ENCODE results near the gene TUBA1C. TPM values are rescaled to one million over a fixed set of nuclear protein-coding genes. Genes with fewer than 3 reads are reported as not detected.
"Not testable (repeated sequence)": the region's sequence is repeated elsewhere in the genome, so short reads cannot be mapped to it uniquely, and the experiment has no call there.

Gene TUBA1C
- total and polyA plus RNA-seq, 2 of the 4 experiments (the other 2 are of a cell fraction): 1,420 to 2,555 TPM

DNA sequence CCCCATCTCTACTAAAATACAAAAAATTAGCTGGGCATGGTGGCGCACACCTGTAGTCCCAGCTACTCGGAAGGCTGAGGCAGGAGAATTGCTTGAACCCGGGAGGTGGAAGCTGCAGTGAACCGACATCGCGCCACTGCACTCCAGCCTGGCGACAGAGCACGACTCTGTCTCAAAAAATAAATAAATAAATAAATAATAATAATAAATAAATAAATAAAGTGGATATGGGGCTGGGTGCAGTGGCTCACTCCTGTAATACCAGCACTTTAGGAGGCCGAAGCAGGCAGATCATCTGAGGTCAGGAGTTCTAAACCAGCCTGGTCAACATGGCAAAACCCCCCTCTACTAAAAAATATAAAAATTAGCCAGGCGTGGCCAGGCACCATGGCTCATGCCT lies 52.2 kb downstream of the TUBA1C start:
- H3K4me1 ChIP-seq (ENCODE audit: control insufficient read depth, insufficient read depth, low read length); H4K8ac ChIP-seq (ENCODE audit: low read depth in 2 of 2, low read length in 2 of 2); H3K36me3 ChIP-seq (ENCODE audit: control insufficient read depth, insufficient read depth, low read length); H3K4me3 ChIP-seq (ENCODE audit: insufficient read depth, low read depth, low read length); POLR2A ChIA-PET (ENCODE audit: unreplicated experiment); intact Hi-C loops (cut with micrococcal nuclease); H2BK5ac ChIP-seq (ENCODE audit: low read depth, low read length, poor library complexity, severe bottlenecking); H3K18ac ChIP-seq (ENCODE audit: low read depth, low read length); H2BK15ac ChIP-seq (ENCODE audit: low read depth, low read length); H4K91ac ChIP-seq (ENCODE audit: insufficient read depth, low read depth, low read length); H3K9me1 ChIP-seq (ENCODE audit: insufficient read depth, low read length); H2BK20ac ChIP-seq (ENCODE audit: low read depth, low read length); H3K9me3 ChIP-seq (ENCODE audit: control insufficient read depth, insufficient read depth, low read length); H2BK120ac ChIP-seq (ENCODE audit: low read depth, low read length); H3K4ac ChIP-seq (ENCODE audit: low read depth, low read length); H3K56ac ChIP-seq (ENCODE audit: extremely low read depth, insufficient read depth, low read length); H3K4me2 ChIP-seq (ENCODE audit: low read depth, low read length); H3K79me1 ChIP-seq (ENCODE audit: low read depth in 1 of 2, low read length in 2 of 2); BruUV-seq (replicated peaks); dilution Hi-C loops (cut with HindIII; ENCODE audit: low sequenced_read_pairs, unreplicated experiment); DNase-seq; H4K20me1 ChIP-seq (ENCODE audit: insufficient read depth, low read length); H2AFZ ChIP-seq (replicated peaks; ENCODE audit: low read length, poor library complexity); CTCF ChIA-PET; H3K9ac ChIP-seq (ENCODE audit: low read depth, low read length); H3K27me3 ChIP-seq (ENCODE audit: control insufficient read depth, insufficient read depth, low read length); H3K14ac ChIP-seq (replicated peaks; ENCODE audit: low read depth, low read length); ATAC-seq (ENCODE audit: low read depth); in situ Hi-C loops (cut with MboI; ENCODE audit: low sequenced_read_pairs); H2AK5ac ChIP-seq (ENCODE audit: low read depth, low read length); H2AK9ac ChIP-seq (replicated peaks; ENCODE audit: low read depth, low read length, poor library complexity); H3K27ac ChIP-seq (ENCODE audit: insufficient read depth, low read length); H3K23ac ChIP-seq (ENCODE audit: low read depth, low read length); H4K5ac ChIP-seq (ENCODE audit: low read depth, low read length): not testable (repeated sequence)
- WGBS, 2 experiments (ENCODE audit: extremely low coverage in 2 of 2, insufficient read length in 1 of 2): no CpG with 5 or more reads among the region's 10 CpGs

DNA sequence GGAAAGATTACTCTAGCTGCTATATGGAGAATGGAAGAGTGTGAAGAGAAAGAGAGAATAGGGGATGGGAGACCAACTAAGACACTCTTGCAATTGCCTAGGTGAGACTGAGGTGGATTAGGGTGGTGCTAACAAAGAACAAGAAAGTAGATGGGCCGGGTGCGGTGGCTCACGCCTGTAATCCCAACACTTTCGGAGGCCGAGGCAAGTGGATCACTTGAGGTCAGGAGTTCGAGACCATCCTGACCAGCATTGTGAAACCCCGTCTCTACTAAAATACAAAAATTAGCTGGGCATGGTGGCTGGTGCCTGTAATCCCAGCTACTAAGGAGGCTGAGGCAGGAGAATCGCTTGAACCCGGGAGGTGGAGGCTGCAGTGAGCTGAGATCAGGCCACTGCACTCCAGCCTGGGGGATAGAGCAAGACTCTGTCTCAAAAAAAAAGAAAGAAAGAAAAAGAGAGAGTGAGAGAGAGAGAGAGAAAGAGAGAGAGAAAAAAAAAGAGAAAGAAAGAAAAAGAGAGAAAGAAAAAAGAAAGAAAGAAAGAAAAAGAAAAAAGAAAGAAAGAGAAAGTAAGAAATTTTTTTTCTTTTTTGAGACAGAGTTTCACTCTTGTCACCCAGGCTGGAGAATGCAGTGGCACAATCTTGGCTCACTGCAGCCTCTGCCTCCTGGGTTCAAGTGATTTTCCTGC lies 55.7 kb downstream of the TUBA1C start:
- H4K5ac ChIP-seq (ENCODE audit: low read depth, low read length); H3K4me1 ChIP-seq (ENCODE audit: control insufficient read depth, insufficient read depth, low read length); ATAC-seq (ENCODE audit: low read depth); H4K20me1 ChIP-seq (ENCODE audit: insufficient read depth, low read length); dilution Hi-C loops (cut with HindIII; ENCODE audit: low sequenced_read_pairs, unreplicated experiment); H3K36me3 ChIP-seq (ENCODE audit: control insufficient read depth, insufficient read depth, low read length); H3K9ac ChIP-seq (ENCODE audit: low read depth, low read length); H4K8ac ChIP-seq (ENCODE audit: low read depth in 2 of 2, low read length in 2 of 2); H2BK5ac ChIP-seq (ENCODE audit: low read depth, low read length, poor library complexity, severe bottlenecking); H3K4ac ChIP-seq (ENCODE audit: low read depth, low read length); H3K4me2 ChIP-seq (ENCODE audit: low read depth, low read length); H3K9me1 ChIP-seq (ENCODE audit: insufficient read depth, low read length); H3K18ac ChIP-seq (ENCODE audit: low read depth, low read length); H3K56ac ChIP-seq (ENCODE audit: extremely low read depth, insufficient read depth, low read length); H3K27me3 ChIP-seq (ENCODE audit: control insufficient read depth, insufficient read depth, low read length); POLR2A ChIA-PET (ENCODE audit: unreplicated experiment); H3K14ac ChIP-seq (replicated peaks; ENCODE audit: low read depth, low read length); BruUV-seq (replicated peaks); H2BK120ac ChIP-seq (ENCODE audit: low read depth, low read length); H3K23ac ChIP-seq (ENCODE audit: low read depth, low read length); DNase-seq; H2BK20ac ChIP-seq (ENCODE audit: low read depth, low read length); H2AK5ac ChIP-seq (ENCODE audit: low read depth, low read length); H2BK15ac ChIP-seq (ENCODE audit: low read depth, low read length); H3K27ac ChIP-seq (ENCODE audit: insufficient read depth, low read length); H3K9me3 ChIP-seq (ENCODE audit: control insufficient read depth, insufficient read depth, low read length); H2AFZ ChIP-seq (replicated peaks; ENCODE audit: low read length, poor library complexity); intact Hi-C loops (cut with micrococcal nuclease); H4K91ac ChIP-seq (ENCODE audit: insufficient read depth, low read depth, low read length); H2AK9ac ChIP-seq (replicated peaks; ENCODE audit: low read depth, low read length, poor library complexity); H3K4me3 ChIP-seq (ENCODE audit: insufficient read depth, low read depth, low read length); in situ Hi-C loops (cut with MboI; ENCODE audit: low sequenced_read_pairs); CTCF ChIA-PET: not testable (repeated sequence)
- H3K79me1 ChIP-seq (ENCODE audit: low read depth in 1 of 2, low read length in 2 of 2): peaks cover 9 to 25% of the 10 kb centered on the region in 2 experiments; a peak in 3 of 4 replicates
- WGBS, 2 experiments (ENCODE audit: extremely low coverage in 2 of 2, insufficient read length in 1 of 2): 86% methylated on average over 8 of the region's 9 CpGs; no CpG with 5 or more reads in 1 of the 2 experiments

Data from IMR-90 (cell line).